GM21528 (cell line): ENCODE measurements around the gene SH3TC1.

Experiments
- ATAC-seq: cut with Tn5 transposase; IDR thresholded peaks from one replicate; pipeline ENCODE4 v1.9.1; 2021; ENCODE audit warnings: mild to moderate bottlenecking, moderate library complexity; ENCODE audit not compliant: unreplicated experiment, low FRiP score

The SH3TC1 gene

GRCh38 chr4:8197521-8197920, 1.6 kb upstream of the SH3TC1 start:
- ATAC-seq, result no peak

- ATAC-seq, result no peak
These were observed 734 bp upstream of the SH3TC1 start for GRCh38 chr4:8198206-8198905.

DNA sequence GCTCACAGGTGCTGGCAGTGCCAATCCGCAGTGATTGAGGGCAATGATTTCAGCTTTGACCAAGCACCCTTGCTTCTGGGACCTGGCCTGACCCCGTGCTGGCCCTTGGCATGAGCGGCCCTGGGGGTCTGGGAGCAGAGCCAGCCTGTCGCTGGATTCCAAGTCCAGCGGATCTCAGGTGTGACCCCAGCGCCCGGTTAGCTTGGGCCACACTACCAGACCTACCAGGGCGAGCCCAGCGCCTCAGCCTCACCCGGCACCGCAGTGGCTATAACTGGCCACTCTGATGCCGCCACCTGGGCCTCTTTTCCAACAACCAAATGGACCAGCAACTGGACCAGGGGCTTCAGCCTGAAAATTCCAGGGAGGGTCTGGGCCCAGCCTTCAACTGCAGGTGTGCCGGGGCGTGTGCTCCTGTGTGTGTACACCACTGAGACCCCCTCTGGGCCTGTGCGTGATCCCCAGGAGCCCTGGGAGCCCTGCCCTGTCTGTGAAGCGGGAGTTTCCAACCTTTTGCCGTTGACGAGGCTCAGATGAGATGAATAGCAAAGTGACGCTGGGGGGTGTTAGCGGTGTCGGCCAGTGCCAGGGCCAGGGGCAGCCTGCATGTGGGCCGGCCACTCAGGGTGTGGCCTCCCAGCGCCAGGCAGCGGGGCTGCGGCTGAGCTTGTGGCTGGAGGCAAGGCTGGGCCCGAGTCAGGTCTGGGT, 658 bp downstream of the SH3TC1 start:
- ATAC-seq, result no peak

DNA sequence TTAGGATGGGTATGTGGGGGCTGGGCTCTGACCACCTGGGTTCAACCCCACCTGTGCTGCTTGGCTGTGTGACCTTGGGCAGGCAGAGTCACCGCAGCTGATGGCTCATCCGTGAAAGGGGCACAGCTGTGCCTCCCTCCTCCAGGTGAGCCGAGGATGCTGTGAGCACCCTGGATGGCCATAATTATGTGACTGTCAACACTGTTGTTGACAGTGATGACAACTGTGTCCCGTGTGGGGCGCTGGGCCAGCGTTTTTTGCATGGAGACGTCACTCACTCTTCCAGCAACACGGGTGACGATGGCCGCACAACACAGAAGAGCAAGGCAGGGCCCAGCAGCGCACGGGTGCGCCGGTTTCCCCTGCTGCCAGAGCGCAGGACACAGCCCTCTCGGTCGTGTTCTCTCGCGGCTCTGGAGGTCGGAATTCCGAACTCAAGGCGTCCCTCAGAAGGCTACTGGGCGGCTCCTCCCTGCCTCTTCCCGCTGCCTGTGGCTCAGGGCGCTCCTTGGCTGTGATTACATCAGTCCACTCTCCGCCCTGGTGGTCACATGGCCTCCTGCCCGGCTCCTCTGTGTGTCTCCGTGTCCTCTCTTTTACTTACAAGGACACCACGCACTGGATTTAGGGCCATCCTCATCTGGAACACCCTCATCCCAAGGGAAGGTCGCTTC, 1.3 kb downstream of the SH3TC1 start:
- ATAC-seq, result no peak

GRCh38 chr4:8201321-8201781, 2.3 kb downstream of the SH3TC1 start:
- no peak for ATAC-seq

- ATAC-seq, result no peak
These were observed 3.3 kb downstream of the SH3TC1 start for GRCh38 chr4:8202108-8203051.

DNA sequence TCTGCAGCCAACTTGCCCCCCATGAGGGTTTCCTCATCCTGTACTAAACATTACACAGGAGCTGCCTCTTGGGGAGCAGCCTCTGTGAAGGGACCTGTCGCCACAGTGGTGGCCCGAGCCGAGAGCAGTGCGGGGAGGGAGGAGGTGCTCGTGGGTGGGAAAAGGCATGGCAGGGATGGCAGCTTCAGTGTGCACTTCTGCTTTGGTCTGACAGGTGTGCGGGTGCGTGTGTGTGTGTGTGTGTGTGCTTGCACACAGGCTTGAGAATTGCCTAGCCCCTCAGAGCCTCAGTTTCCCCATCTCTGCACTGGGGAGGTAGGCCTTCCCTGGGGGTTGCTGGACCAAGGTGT, 3.9 kb downstream of the SH3TC1 start:
- ATAC-seq, result no peak

DNA sequence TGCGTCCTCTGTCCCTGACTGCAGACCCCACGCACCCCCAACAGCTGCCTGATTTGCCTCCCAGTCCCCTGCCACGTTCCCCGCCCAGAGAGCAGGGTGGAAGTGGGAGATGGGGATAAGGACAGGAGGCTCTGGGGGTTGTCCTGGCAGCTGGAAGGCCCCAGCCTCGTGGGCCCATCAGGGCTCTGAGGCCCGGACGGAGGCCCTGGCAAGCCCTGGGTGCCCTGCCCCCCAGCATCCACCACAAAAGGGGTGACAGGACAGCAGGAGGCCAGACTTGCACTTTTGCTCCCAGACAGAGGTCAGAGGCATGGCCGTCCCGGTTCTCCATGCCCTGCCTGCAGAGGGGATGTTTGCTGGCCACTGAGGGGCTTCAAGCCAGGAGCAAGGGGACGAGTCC, 4.7 kb downstream of the SH3TC1 start:
- no peak for ATAC-seq

DNA sequence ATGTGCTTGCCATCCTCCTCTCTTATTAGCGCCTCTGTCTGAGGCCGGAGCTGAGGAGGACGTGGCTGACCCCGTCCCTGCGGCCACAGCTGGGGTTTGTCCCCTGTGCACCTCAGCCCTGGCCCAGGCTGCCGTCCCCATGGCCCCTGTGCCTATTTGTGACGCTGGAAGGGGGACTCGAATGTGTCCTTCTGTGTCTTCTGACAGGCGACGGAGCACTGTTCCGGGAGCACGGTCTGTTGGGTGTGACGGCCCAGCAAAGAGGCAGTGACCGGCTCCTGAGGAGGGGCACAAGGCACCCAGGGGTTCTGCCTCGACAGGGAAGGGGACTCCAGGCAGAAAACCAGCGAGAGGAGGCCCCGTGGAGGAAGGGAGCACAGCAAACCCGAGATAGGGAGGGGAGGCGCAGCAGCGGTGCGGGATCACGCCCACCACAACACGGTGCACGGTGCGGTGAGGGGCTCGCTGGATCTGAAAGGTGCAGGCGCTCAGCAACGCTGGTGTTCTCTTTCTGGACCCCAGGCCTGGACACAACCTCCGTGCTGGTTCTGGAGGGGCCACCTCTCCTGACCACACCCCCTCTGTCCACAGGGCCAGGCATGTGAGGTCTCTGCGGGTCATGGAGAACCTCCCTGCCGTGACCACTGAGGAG, 5.6 kb downstream of the SH3TC1 start:
- ATAC-seq, result no peak

GRCh38 chr4:8205241-8205707, 6.2 kb downstream of the SH3TC1 start:
- no peak for ATAC-seq

- no peak for ATAC-seq
These were observed 6.9 kb downstream of the SH3TC1 start for GRCh38 chr4:8205749-8206611.

- ATAC-seq, result no peak
These were observed 8.2 kb downstream of the SH3TC1 start for GRCh38 chr4:8207314-8207713.

- no peak for ATAC-seq
These were observed 9.5 kb downstream of the SH3TC1 start for GRCh38 chr4:8208565-8208964.

GRCh38 chr4:8209181-8209874, 10.2 kb downstream of the SH3TC1 start:
- ATAC-seq, result no peak

- ATAC-seq, result no peak
These were observed 10.9 kb downstream of the SH3TC1 start for GRCh38 chr4:8210010-8210409.

DNA sequence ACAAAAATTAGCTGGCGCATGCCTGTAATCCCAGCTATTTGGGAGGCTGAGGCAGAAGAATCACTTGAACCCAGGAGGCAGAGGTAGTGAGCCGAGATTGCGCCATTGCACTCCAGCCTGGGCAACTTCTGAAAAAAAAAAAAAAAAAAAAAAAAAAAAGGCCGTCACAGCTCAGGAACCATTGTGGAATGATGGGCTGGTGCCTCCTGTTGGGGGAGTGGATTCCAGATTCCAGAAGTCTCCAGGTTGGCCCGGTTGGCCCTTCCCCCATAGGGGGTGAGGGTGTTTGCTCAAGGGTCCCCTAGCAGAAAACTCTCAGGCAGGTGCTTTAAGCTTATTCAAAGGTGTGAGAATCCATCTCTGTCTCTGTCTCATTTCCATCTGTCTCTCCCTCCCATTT, 11.5 kb downstream of the SH3TC1 start:
- ATAC-seq, result no peak

DNA sequence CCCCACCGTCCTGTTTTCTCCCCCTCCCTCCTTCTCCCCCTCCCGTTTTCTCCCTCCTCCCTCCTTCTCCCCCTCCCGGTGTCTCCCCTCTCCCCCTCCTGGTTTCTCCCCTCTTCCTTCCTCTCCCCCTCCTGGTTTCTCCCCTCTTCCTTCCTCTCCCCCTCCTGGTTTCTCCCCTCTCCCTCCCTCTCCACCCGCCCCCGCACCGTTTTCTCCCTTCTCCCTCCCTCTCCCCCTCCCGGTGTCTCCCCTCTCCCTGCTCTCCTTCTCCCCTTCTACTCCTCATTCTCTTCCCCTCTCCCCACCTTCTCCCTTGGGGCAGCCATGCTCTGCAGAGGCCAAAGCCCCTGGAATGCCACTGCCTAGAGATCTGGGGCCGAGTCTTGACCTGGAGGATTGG, 12.2 kb downstream of the SH3TC1 start:
- no peak for ATAC-seq

GRCh38 chr4:8211737-8212581, 12.9 kb downstream of the SH3TC1 start:
- ATAC-seq, result no peak
